Ascending aorta (tissue), 2 donors: ENCODE data around the gene FGF11. TPM values are rescaled to one million over a fixed set of nuclear protein-coding genes. Genes with fewer than 3 reads are reported as not detected.

Experiments
- DNase-seq, 2 donors: peaks; one replicate each; pipeline ENCODE4 v3.0.0-alpha.2; 2019; ENCODE audit warnings: low spot score in 2 of 2
- H3K27ac ChIP-seq, 2 donors: fragments of 200-600 bp; sonication (generic); one replicate each; pipeline ENCODE4 v1.5.1; 2016 to 2017; ENCODE audit warnings: mild to moderate bottlenecking in 1 of 2
- H3K27me3 ChIP-seq: fragments of 200-600 bp; sonication (generic); one replicate; pipeline ENCODE4 v1.5.1; 2017
- H3K36me3 ChIP-seq, 2 donors: fragments of 200-600 bp; sonication (generic); one replicate each; pipeline ENCODE4 v1.5.1; 2016
- H3K4me1 ChIP-seq, 2 donors: fragments of 200-600 bp; sonication (generic); one replicate each; pipeline ENCODE4 v1.5.1; 2016 to 2017; ENCODE audit warnings: mild to moderate bottlenecking in 1 of 2
- H3K4me3 ChIP-seq, 2 donors: fragments of 200-600 bp; sonication (generic); one replicate each; pipeline ENCODE4 v1.5.1; 2016 to 2017; ENCODE audit warnings: mild to moderate bottlenecking in 1 of 2
- H3K9me3 ChIP-seq, 2 donors: fragments of 200-600 bp; sonication (generic); one replicate each; pipeline ENCODE4 v1.5.1; 2016
- intact Hi-C: fragments of 100-400 bp; cut with DNase I; formaldehyde crosslinking; loops from one replicate; pipeline ENCODE4 v1.15.1; 2023
- total RNA-seq: library from RNA; depleted of rRNA; stranded (reverse); fragments of >200 nt; gene quantifications from one replicate; pipeline ENCODE4 v1.1.0, GENCODE V29; 2016
- TF ChIP-seq, protein P1 (sequence below), 3 experiments: fragments of 200-600 bp in 2 of 3; fragments of 450-650 bp in 1 of 3; sonication (generic) in 2 of 3; IDR thresholded peaks; one replicate each; pipeline ENCODE4 v1.5.1; 2016 to 2019; ENCODE audit warnings: antibody characterized with exemption in 3 of 3, mild to moderate bottlenecking in 1 of 3, moderate library complexity in 1 of 3

The FGF11 gene
- total RNA-seq, 1 donor from 2014 or later = 0.32 TPM

DNA sequence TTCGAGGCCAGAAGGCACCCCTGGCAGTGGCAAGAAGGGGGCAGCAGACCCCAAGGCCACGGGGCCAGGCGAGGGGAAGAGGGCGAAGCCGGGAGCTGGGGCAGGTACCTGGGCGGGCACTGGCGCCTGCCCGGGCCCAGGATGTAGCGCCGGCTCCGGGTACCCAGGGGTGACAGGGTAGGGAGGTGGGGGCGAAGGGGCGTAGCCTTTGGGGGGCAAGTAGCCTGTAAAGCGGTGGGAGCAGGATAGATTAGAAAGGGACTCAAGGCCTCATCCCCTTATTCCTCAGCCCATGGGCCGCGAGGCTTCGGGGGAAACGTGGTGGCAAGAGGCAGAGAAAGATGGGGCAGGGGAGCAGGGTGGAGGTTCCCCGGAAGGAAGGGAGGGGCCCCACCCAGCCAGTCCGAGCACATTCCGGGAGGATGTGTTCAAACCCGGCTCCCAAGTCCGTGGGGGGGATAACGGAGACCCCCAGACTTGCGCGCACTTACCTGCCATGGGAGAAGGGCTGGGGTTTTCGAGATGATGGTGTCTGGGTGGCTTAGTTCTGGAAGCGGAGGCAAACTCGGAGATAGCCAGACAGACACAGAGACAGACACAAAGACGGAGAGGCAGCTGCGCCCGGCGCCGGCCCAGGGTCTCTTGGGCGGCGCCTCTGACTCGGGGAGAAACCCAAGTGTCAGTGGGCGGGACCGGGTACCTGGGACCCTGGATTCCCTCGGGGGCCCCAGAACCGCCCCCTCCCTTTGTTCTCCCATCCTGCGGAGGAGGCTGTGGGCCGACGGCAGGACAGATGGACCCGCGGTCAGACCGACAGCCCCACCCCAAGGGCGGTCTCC lies 45.5 kb upstream of the FGF11 start:
- no peak for DNase-seq
- intact Hi-C loops = loop anchor here (1.0 to 2.0 kb wide), 2 partner anchors 10 to 65 kb away; partner anchors contain the start of genes NEURL4 and TMEM256
- TF ChIP-seq, protein P1, sequence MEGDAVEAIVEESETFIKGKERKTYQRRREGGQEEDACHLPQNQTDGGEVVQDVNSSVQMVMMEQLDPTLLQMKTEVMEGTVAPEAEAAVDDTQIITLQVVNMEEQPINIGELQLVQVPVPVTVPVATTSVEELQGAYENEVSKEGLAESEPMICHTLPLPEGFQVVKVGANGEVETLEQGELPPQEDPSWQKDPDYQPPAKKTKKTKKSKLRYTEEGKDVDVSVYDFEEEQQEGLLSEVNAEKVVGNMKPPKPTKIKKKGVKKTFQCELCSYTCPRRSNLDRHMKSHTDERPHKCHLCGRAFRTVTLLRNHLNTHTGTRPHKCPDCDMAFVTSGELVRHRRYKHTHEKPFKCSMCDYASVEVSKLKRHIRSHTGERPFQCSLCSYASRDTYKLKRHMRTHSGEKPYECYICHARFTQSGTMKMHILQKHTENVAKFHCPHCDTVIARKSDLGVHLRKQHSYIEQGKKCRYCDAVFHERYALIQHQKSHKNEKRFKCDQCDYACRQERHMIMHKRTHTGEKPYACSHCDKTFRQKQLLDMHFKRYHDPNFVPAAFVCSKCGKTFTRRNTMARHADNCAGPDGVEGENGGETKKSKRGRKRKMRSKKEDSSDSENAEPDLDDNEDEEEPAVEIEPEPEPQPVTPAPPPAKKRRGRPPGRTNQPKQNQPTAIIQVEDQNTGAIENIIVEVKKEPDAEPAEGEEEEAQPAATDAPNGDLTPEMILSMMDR (IDR thresholded peaks at IDR 0.05) = no peak
- peak overlapping the region; percentile 78 to 85 for H3K4me3 ChIP-seq
- peak overlapping the region; percentile 87 to 91 for H3K27ac ChIP-seq
- H3K27me3 ChIP-seq = no peaks in the 10 kb centered on the region
- peaks cover 5 to 14% of the 10 kb centered on the region in 2 donors for H3K4me1 ChIP-seq
- no peaks in the 10 kb centered on the region for H3K9me3 ChIP-seq
- H3K36me3 ChIP-seq = peaks cover 13 to 32% of the 10 kb centered on the region in 2 donors

DNA sequence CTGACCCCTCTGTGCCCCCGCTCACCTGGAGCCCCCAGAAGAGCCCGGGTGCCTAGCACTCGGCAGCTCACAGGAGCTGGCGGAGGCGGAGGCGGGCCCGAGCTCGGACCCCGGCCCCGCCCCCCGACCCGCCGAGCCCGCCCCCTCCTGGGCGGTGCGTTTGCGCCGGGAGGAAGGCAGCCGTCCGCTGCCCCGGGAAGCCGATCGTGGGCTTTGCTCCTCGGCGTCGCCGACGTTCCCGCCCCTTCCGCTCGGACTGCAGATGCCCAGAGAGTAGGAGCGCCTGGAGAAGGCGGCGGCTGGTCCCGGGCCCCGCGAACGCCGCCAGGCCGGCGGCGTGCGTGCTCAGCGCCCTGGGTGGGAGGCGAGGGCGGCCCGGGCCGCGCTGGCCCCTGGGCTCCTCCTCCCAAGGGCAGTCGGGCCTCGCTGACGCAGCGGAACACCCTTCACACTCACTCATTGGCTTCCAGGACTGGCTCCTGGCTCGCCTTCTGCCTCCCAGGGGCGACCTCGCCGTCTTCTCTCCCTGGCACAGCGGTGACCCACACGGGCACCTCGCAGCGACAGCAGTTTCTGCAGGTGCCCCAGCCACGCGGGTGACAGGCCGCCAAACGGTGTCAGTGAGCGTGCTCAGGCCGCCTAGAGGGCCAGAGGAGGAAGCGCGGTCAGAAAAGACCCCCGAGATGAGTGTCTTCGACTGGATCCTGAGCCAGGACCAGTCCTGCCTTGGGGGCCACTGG lies 44.7 kb upstream of the FGF11 start, which contains the start of gene PLSCR3:
TSS of gene PLSCR3 (minus strand) at position 74 of the 740 bp plus-strand sequence. CDS start 415 bp downstream, outside the sequence.
- peak within 1 kb of the TSS; percentile 87 to 91 for H3K27ac ChIP-seq
- peak; percentile 56 to 90 for DNase-seq
- H3K36me3 ChIP-seq = peaks cover 8 to 24% of the 10 kb centered on the region in 2 donors
- intact Hi-C loops = loop anchor here (1.0 to 2.0 kb wide), 2 partner anchors 10 to 66 kb away; partner anchors contain the start of genes NEURL4 and TMEM256
- peaks cover 5 to 14% of the 10 kb centered on the region in 2 donors for H3K4me1 ChIP-seq
- TF ChIP-seq, protein P1 (IDR thresholded peaks at IDR 0.05) = peak; percentile 23 to 33 (median 25)
- H3K9me3 ChIP-seq = no peaks in the 10 kb centered on the region
- H3K4me3 ChIP-seq = peak within 1 kb of the TSS; percentile 78 to 85
- no peaks in the 10 kb centered on the region for H3K27me3 ChIP-seq

- Histone ChIP-seq H3K36me3 (peaks cover 2 to 12% of the 10 kb centered on the region in 2 donors), H3K27me3 (no peaks in the 10 kb centered on the region), H3K4me3 (no peak overlapping the region), H3K9me3 (no peaks in the 10 kb centered on the region), H3K27ac (no peak overlapping the region), H3K4me1 (peaks cover 5 to 14% of the 10 kb centered on the region in 2 donors)
- TF ChIP-seq, protein P1 (IDR thresholded peaks at IDR 0.05) = no peak
- DNase-seq = no peak
- intact Hi-C loops = no loop called here
These were observed 43.2 kb upstream of the FGF11 start for GRCh38 chr17:7396147-7396546.

DNA sequence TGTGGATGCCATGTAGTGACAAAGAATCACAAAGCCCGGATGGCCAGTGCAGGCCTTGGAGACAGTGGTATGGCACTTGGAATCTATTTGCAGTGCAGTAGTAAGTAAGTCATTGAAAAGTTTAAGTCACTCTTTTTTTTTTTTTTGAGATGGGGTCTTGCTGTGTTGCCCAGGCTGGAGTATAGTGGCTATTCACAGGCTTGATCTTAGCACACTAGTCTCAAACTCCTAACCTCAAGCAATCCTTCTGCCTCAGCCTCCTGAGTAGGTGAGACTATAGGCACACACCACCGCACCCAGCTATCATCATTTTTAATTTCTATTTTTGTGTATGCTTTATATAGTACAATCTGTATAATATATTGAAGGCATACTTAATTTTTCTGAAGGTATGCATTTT lies 40.7 kb upstream of the FGF11 start:
- H3K4me3 ChIP-seq = no peak overlapping the region
- H3K4me1 ChIP-seq = peaks cover under 1 to 25% of the 10 kb centered on the region in 2 donors
- DNase-seq = no peak
- no peaks in the 10 kb centered on the region for H3K36me3 ChIP-seq
- TF ChIP-seq, protein P1 (IDR thresholded peaks at IDR 0.05) = no peak
- H3K27me3 ChIP-seq = no peaks in the 10 kb centered on the region
- no peaks in the 10 kb centered on the region for H3K9me3 ChIP-seq
- no peak overlapping the region for H3K27ac ChIP-seq
- intact Hi-C loops = no loop called here

DNA sequence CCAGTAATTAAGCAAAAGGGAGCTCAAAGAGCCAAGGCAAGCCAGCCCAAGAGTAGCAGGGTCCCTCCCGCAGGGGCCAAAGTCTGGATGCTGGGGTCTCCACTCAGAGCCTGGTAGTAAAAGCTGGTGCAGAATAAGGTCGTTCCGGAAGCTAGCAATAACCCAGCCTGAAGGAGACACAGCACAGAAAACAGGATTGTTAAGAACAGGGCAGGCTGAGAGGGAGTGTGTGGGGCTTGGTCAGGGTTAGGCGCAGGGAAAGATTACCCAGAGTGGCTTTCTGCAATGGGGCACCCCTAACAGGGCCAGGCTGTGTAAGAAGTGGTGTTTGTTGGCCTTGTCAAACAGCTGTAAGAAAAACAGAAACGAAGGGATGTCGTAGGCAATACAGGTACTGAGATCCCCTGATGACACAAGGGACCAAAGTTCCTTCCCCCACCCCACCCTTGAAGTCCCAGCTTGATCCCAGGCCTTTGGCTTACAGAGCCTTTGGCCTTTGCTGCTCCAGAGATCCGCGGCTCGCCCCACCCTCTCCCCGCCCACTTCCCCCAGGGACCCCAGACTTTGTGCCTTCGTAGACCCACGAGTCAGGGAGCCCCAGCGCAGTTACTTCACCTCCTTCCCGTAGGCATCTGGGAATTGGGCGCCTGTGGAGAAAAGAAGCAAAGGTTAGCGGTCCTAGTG lies 36.1 kb upstream of the FGF11 start:
- Histone ChIP-seq H3K9me3 (no peaks in the 10 kb centered on the region), H3K36me3 (no peaks in the 10 kb centered on the region), H3K4me1 (peaks cover 0 to 22% of the 10 kb centered on the region in 2 donors), H3K4me3 (peak overlapping the region; percentile 69 to 85), H3K27ac (peak overlapping the region; percentile 87 to 92), H3K27me3 (no peaks in the 10 kb centered on the region)
- TF ChIP-seq, protein P1 (IDR thresholded peaks at IDR 0.05) = no peak
- intact Hi-C loops = loop anchor here (1.0 to 10.0 kb wide), 2 partner anchors 73 to 282 kb away; partner anchors contain the start of genes TP53 and WRAP53
- DNase-seq = peak in 1 of 2 donors; percentile 86
